Kidney capillary endothelial cell (primary cell): Measurements from ENCODE around the gene THSD4.
"Not testable (repeated sequence)": the region's sequence is repeated elsewhere in the genome, so short reads cannot be mapped to it uniquely, and the experiment has no call there.

Experiments
- DNase-seq: peaks from one replicate; pipeline ENCODE4 v3.0.0-alpha.2; 2018; ENCODE audit warnings: low spot score

The THSD4 gene

GRCh38 chr15:71294251-71294910 is 179.1 kb downstream of the THSD4 start:
- peak; percentile 47 for DNase-seq

- DNase-seq, result peak; percentile 99
Observed at GRCh38 chr15:71294911-71295602, 179.8 kb downstream of the THSD4 start.

- peak; percentile 55 for DNase-seq
Observed at GRCh38 chr15:71295603-71296314, 180.5 kb downstream of the THSD4 start.

GRCh38 chr15:71296315-71296679 is 181.0 kb downstream of the THSD4 start:
- DNase-seq, result no peak

GRCh38 chr15:71301958-71302621 is 186.8 kb downstream of the THSD4 start:
- DNase-seq, result no peak

GRCh38 chr15:71302861-71303410 is 187.7 kb downstream of the THSD4 start:
- no peak for DNase-seq

GRCh38 chr15:71303977-71304376 is 188.7 kb downstream of the THSD4 start:
- DNase-seq, result no peak

GRCh38 chr15:71304681-71305080 is 189.4 kb downstream of the THSD4 start:
- DNase-seq, result no peak

- DNase-seq, result no peak
Observed at GRCh38 chr15:71306538-71306937, 191.3 kb downstream of the THSD4 start.

GRCh38 chr15:71312194-71312708 is 197.0 kb downstream of the THSD4 start:
- DNase-seq, result no peak

- no peak for DNase-seq
Observed at GRCh38 chr15:71312731-71313460, 197.6 kb downstream of the THSD4 start.

- no peak for DNase-seq
Observed at GRCh38 chr15:71313806-71314205, 198.5 kb downstream of the THSD4 start.

- no peak for DNase-seq
Observed at GRCh38 chr15:71314956-71315537, 199.8 kb downstream of the THSD4 start.

GRCh38 chr15:71316911-71317310 is 201.6 kb downstream of the THSD4 start:
- DNase-seq, result no peak

- not testable (repeated sequence) for DNase-seq
Observed at GRCh38 chr15:71319424-71319823, 204.2 kb downstream of the THSD4 start.

GRCh38 chr15:71319935-71320334 is 204.7 kb downstream of the THSD4 start:
- no peak for DNase-seq

GRCh38 chr15:71323082-71323481 is 207.8 kb downstream of the THSD4 start:
- no peak for DNase-seq

GRCh38 chr15:71323584-71323983 is 208.3 kb downstream of the THSD4 start:
- no peak for DNase-seq

- peak; percentile 5 for DNase-seq
Observed at GRCh38 chr15:71325481-71325880, 210.2 kb downstream of the THSD4 start.

- no peak for DNase-seq
Observed at GRCh38 chr15:71328453-71328852, 213.2 kb downstream of the THSD4 start.

- peak; percentile 7 for DNase-seq
Observed at GRCh38 chr15:71329041-71329440, 213.8 kb downstream of the THSD4 start.
